ENCODE measurements around the gene TNFRSF8. TPM values are rescaled to one million over a fixed set of nuclear protein-coding genes. Genes with fewer than 3 reads are reported as not detected.
A peak's percentile ranks its signal among the peaks of the same experiment; 100 is the strongest.

Gene TNFRSF8
- total and polyA plus RNA-seq, 2 of the 13 experiments (the other 11 are each of a cell fraction or from before 2014, with no cell fraction given): not detected

- H3K36me3 ChIP-seq (replicated peaks in 1 of 2; ENCODE audit: control insufficient read depth in 1 of 2, insufficient read depth in 2 of 2, low read length in 2 of 2): 0 out of 5 replicates have a peak, but pooled peaks cover 0 to under 1% of the 10 kb centered on the region in 2 experiments
- no peak overlapping the region for H2AFZ ChIP-seq (ENCODE audit: low read length)
- FAIRE-seq (no peak), ATAC-seq (peak; percentile 33), DNase-seq (ENCODE audit: low spot score) (no peak)
- peak overlapping the region in 1 of 3 experiments; percentile 30; a peak in 1 of 6 replicates for H3K4me3 ChIP-seq (replicated peaks in 1 of 3; ENCODE audit: insufficient read depth in 1 of 3, low read depth in 2 of 3, low read length in 3 of 3)
- peak overlapping the region; percentile 72 for H3K4me2 ChIP-seq (ENCODE audit: low read depth, low read length)
- H3K4me1 ChIP-seq (ENCODE audit: insufficient read depth, low read length): peaks cover 25% of the 10 kb centered on the region
- H3K9ac ChIP-seq (ENCODE audit: insufficient read depth, low read depth, low read length): no peak overlapping the region; the same call in 1 of the 2 replicates
- CTCF ChIA-PET (ENCODE audit: low intra/inter-chr PET ratio, low total read pairs): no interaction called here
- TF ChIP-seq FIP1L1 (IDR thresholded peaks at IDR 0.05; ENCODE audit: borderline replicate concordance, insufficient read depth, low read depth, low read length) (no peak), U2AF2 (IDR thresholded peaks at IDR 0.05; ENCODE audit: low read depth, low read length) (no peak), SOX6 (IDR thresholded peaks at IDR 0.05) (no peak), SOX6 (CRISPR knock-in tag; IDR thresholded peaks at IDR 0.05) (0 out of 2 replicates have a peak, but pooled peaks have one; percentile 10), CEBPG (CRISPR knock-in tag; IDR thresholded peaks at IDR 0.05) (peak; percentile 40; the same call in 1 of the 2 replicates), SOX13 (IDR thresholded peaks at IDR 0.05) (no peak), SOX13 (CRISPR knock-in tag; conservative IDR thresholded peaks at IDR 0.05 in 1 of 2, IDR thresholded peaks at IDR 0.05 in 1 of 2) (peak in 1 of 2 experiments; percentile 49; a peak in 2 of 4 replicates), CEBPB (IDR thresholded peaks at IDR 0.05; ENCODE audit: borderline replicate concordance, low read depth, low read length) (peak; percentile 32; the same call in 1 of the 2 replicates)
- BruUV-seq (replicated peaks): no TSS peak
- POLR2A ChIA-PET: interaction anchor here (1.4 to 3.8 kb wide), 2 partner anchors 16 to 127 kb away, joined by 5 to 13 read pairs; partner anchors contain the start of gene MIIP
- no peak overlapping the region for H3K27ac ChIP-seq (ENCODE audit: extremely low read length, insufficient read depth, low read length)
- 14% methylated on average over 4 of the region's 4 CpGs for WGBS (ENCODE audit: low lambda C conversion rate)
- no peaks in the 10 kb centered on the region for H3K9me3 ChIP-seq (ENCODE audit: low read length)
- intact Hi-C loops (cut with micrococcal nuclease; ENCODE audit: unreplicated experiment): no loop called here
- in situ Hi-C loops (cut with HindIII; ENCODE audit: extremely low pct_ligation_motif_present, low pct_unique_long_range_greater_than_20kb): no loop called here
- H3K27me3 ChIP-seq (ENCODE audit: control insufficient read depth in 1 of 2, insufficient read depth in 2 of 2, low read length in 2 of 2): peaks cover 2 to 11% of the 10 kb centered on the region in 2 experiments; a peak in 2 of 5 replicates
- no peaks in the 10 kb centered on the region for H3K79me2 ChIP-seq (ENCODE audit: insufficient read depth, low read length)
- no peaks in the 10 kb centered on the region for H4K20me1 ChIP-seq (ENCODE audit: insufficient read depth, low read length)
Observed at GRCh38 chr1:12035312-12035711, 27.8 kb upstream of the TNFRSF8 start.
